HG03565 (cell line): ENCODE measurements around the gene SYNE2.
A peak's percentile ranks its signal among the peaks of the same experiment; 100 is the strongest.
"Not testable (repeated sequence)": the region's sequence is repeated elsewhere in the genome, so short reads cannot be mapped to it uniquely, and the experiment has no call there.

ENCODE experiments used
- ATAC-seq: cut with Tn5 transposase; IDR thresholded peaks from one replicate; pipeline ENCODE4 v1.9.1; 2021; ENCODE audit warnings: mild to moderate bottlenecking, moderate library complexity; ENCODE audit not compliant: unreplicated experiment

The SYNE2 gene

DNA sequence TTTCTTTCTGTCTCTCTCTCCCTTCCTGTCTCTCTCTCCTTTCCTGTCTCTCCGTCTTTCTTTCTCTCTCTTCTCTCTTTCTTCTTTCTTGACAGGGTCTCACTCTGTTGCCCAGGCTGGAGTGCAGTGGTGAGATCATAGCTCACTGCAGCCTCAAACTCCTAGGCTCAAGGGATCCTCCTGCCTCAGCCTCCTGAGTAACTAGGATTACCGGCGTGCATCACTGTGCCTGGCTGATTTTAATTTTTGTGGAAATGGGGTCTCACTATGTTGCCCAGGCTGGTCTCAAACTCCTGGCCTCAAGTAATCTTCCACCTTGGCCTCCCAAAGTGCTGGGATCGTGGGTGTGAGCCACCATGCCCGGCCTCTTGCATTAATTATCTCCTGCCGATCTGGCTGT is 358.1 kb downstream of the SYNE2 start:
- not testable (repeated sequence) for ATAC-seq

DNA sequence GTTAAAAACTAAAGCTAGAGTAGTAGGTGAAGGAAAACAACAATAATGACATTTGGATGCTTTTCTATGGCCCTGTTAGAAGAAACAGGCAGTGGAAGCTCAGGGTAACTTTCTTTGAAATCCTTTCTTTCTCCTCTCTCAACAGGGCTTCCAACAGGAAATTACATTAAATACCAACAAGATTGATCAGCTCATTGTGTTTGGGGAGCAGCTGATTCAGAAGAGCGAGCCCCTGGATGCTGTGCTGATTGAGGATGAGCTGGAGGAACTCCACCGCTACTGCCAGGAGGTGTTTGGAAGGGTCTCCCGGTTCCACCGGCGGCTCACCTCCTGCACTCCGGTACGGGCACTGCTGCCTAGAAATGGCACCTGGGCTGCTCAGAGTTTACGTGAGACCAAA is 359.9 kb downstream of the SYNE2 start:
- no peak for ATAC-seq

DNA sequence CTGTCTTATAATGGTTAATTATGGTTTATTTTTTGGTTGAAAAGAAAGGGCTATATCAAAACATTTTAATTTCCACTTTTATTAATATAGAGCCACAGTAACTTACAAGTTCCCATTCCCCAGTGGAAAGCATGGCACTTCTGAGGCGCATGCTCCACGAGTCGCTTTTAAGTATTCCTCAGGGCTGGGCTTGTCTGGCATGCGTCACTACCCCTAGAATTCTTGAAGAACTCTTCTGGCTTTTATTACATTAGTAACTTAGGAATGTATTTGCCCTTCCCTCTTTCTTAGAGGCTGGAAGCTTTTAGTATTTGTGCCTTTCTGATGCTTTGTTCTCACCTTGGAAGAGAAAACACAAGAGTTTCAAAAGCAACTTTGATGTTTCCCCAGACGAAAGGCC is 360.3 kb downstream of the SYNE2 start:
- ATAC-seq = no peak

GRCh38 chr14:64213853-64214570 is 361.2 kb downstream of the SYNE2 start:
- no peak for ATAC-seq

DNA sequence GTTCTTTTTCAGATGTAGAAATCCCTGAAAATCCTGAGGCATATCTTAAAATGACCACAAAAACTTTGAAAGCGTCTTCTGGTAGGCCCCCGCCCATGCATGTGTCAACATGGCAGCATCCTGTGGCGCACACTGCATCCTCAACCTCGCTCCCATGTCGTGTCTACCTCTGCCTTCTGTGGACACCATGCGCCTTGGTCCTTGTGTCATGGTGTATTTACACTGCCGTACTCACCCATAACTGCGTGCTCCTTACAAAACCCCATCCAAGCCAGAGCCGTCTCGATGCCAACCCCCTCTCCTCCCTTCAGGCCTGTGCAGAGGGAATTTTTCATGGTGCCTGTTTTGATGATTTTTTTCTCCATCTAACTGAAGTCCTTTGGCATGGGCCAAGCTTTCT is 362.5 kb downstream of the SYNE2 start:
- no peak for ATAC-seq

- ATAC-seq = no peak
These were observed 363.2 kb downstream of the SYNE2 start for GRCh38 chr14:64215978-64216377.

DNA sequence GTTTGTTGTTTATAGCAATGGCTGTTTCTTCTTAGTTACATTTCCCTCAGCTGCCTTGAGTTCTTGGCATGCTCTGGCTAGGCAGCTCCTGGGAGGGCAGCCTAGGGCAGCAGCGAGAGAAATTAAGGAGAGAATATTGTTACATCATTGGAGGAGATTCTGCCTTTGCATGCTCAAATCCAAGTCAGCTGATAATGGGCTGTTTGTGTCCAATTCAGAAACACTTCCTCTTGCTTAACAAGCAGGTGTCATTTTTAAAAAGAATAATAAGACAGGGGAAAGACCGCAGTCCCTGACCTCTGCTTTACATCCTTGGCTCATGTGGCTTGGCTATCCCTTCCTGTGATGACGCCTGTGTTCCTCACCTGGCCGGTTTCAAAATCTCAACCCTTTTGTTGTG is 364.5 kb downstream of the SYNE2 start:
- no peak for ATAC-seq

DNA sequence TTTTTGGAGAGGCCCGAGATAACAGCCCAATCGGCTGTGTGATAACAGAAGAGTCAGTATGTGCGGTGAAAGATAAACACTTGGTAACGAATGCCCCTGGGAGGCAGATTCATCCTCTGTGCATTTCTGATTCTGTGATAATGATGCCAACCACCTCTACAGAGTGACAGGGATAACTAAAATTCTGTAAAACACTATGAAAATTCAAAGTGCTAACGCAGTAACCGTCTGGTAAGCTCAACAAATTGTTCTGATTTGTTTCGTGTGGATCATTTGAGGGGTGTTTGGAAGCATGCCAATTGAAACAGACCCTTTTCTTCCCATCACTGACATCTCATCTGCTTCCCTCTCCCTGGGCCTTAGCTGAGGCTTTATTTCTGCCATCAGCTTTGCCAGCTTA is 365.0 kb downstream of the SYNE2 start:
- no peak for ATAC-seq

GRCh38 chr14:64218344-64219240 is 365.8 kb downstream of the SYNE2 start:
- ATAC-seq = no peak

- ATAC-seq = no peak
These were observed 367.3 kb downstream of the SYNE2 start for GRCh38 chr14:64220056-64220455.

DNA sequence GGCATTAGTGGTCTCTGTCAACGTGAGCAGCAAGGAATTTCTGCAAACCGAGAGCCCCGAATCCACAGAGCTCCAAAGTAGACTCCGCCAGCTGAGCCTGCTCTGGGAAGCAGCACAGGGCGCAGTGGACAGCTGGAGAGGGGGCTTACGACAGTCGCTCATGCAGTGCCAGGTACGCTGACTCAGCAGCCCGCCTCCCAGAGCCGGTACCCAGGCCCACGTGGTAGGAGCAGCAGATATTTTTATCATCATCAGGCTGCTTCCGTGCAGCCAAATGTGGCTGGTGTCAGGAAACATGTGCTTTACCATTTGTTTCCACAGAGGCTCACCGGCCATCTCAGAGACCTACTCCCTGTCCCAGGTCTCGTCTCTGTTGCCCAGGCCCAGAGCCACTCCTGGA is 367.7 kb downstream of the SYNE2 start:
- ATAC-seq = no peak

GRCh38 chr14:64221391-64222003 is 368.7 kb downstream of the SYNE2 start:
- ATAC-seq = no peak

- ATAC-seq = no peak
These were observed 372.4 kb downstream of the SYNE2 start for GRCh38 chr14:64225151-64225757.

GRCh38 chr14:64227856-64228255 is 375.1 kb downstream of the SYNE2 start:
- ATAC-seq = no peak

DNA sequence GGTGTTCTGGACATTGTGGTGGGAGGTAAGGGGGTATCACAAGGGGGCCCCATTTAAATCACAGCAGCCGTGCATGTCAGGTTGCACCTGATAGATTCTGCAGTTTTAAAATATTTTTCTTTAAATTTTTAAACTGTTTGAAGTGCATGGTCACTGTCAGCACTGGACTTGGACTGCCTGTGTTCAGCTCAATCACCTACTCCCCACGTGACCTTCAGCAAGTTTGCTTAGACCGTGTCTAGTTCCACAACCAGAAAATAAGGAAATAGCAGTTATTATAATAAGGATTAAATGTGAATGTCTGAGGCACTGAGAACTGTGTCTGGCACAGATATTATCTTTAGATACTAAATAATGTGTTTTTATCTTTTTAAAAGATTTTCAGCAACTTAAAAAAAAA is 376.7 kb downstream of the SYNE2 start:
- no peak for ATAC-seq

GRCh38 chr14:64232095-64232838 is 379.5 kb downstream of the SYNE2 start:
- peak; percentile 34 for ATAC-seq

- ATAC-seq = no peak
These were observed 380.1 kb downstream of the SYNE2 start for GRCh38 chr14:64232944-64233343.

DNA sequence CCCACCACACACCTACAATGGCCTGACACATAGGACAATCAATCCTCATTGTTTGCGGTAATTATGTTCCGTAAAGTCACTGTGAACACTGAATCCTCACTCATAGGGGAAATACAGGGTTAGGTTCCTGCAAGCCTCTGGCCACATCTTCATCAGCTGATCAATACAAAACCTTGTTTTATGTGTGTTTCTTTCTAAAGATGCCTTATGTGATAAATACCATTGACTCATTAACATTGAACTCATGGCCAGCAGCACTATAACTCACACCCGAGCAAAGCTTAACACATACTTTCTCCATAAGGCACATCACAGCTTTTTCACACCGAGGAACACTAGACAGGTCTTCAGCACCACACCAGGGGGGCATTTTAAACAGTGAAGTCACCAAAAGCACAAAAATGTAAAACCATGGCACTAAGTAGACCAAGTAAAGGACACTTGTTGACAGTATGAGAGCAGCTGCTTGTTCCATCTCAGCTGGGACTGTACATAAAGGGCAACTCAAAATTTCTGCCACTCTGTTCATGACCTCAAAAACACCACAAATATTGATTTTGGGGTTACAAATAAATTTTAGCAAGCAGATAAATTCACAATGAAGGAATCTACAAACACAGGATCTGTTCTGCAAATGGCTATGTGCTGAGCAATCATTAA is 380.9 kb downstream of the SYNE2 start:
- ATAC-seq = no peak

DNA sequence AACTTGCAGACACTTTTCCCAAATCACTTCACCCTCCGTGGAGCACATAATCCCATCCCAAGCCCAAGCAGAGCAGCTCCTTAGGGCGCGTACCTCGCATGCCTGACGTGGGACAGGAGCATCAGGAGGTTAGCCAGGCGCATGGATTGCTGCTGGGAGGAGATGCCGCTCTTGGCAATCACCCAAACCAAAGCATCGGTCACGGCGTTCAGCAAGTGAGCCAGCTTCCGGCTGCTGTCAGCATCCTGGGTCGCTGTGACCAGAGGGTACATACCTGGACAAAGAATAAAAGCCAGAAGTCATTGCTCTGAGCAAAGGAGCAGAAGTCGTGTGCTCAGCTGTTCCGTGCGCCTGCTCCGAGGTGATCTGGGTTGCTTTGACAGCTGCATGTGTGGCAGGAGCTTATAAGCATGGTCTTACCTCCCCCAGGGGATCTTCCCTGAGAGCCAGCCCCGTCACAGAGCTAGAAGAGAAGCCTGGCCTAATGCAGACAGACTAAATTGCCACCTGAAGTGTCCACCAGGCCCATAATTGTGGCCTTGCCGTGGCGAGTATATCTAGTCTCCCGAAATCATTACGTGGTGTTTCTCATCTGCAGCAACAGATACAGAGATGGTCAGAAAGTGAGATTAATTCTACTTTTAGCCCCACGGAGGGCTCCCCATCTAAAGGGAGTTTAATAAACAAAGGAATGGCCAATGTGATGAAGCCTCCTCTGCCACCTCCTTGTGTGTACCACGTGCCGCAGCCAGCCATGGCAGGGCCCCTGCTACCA is 382.3 kb downstream of the SYNE2 start:
- ATAC-seq = no peak
